ENCODE data around the gene ZNF362.

Gene ZNF362

GRCh38 chr1:33244143-33244808 is 12.0 kb upstream of the ZNF362 start:
- TF ChIP-seq CTCF (IDR thresholded peaks at IDR 0.05; ENCODE audit: low read depth, low read length): no peak
- DNase-seq (ENCODE audit: low read depth, low spot score): peak; percentile 7
- H3K4me3 ChIP-seq (ENCODE audit: low read depth, low read length): no peak overlapping the region
- in situ Hi-C loops (cut with HindIII; ENCODE audit: low sequenced_read_pairs): no loop called here

- no peak for TF ChIP-seq CTCF (IDR thresholded peaks at IDR 0.05; ENCODE audit: low read depth, low read length)
- in situ Hi-C loops (cut with HindIII; ENCODE audit: low sequenced_read_pairs): no loop called here
- no peak for DNase-seq (ENCODE audit: low read depth, low spot score)
- no peak overlapping the region for H3K4me3 ChIP-seq (ENCODE audit: low read depth, low read length)
These were observed 11.5 kb upstream of the ZNF362 start for GRCh38 chr1:33244809-33245186.

- in situ Hi-C loops (cut with HindIII; ENCODE audit: low sequenced_read_pairs): no loop called here
- TF ChIP-seq CTCF (IDR thresholded peaks at IDR 0.05; ENCODE audit: low read depth, low read length): no peak
- DNase-seq (ENCODE audit: low read depth, low spot score): no peak
- no peak overlapping the region for H3K4me3 ChIP-seq (ENCODE audit: low read depth, low read length)
These were observed 10.1 kb upstream of the ZNF362 start for GRCh38 chr1:33246171-33246570.

- DNase-seq (ENCODE audit: low read depth, low spot score): no peak
- no peak overlapping the region for H3K4me3 ChIP-seq (ENCODE audit: low read depth, low read length)
- in situ Hi-C loops (cut with HindIII; ENCODE audit: low sequenced_read_pairs): no loop called here
- no peak for TF ChIP-seq CTCF (IDR thresholded peaks at IDR 0.05; ENCODE audit: low read depth, low read length)
These were observed 8.7 kb upstream of the ZNF362 start for GRCh38 chr1:33247545-33247944.

GRCh38 chr1:33248244-33248643 is 8.0 kb upstream of the ZNF362 start:
- H3K4me3 ChIP-seq (ENCODE audit: low read depth, low read length): no peak overlapping the region
- TF ChIP-seq CTCF (IDR thresholded peaks at IDR 0.05; ENCODE audit: low read depth, low read length): no peak
- in situ Hi-C loops (cut with HindIII; ENCODE audit: low sequenced_read_pairs): no loop called here
- no peak for DNase-seq (ENCODE audit: low read depth, low spot score)

GRCh38 chr1:33249422-33249821 is 6.9 kb upstream of the ZNF362 start:
- H3K4me3 ChIP-seq (ENCODE audit: low read depth, low read length): no peak overlapping the region
- DNase-seq (ENCODE audit: low read depth, low spot score): no peak
- in situ Hi-C loops (cut with HindIII; ENCODE audit: low sequenced_read_pairs): no loop called here
- TF ChIP-seq CTCF (IDR thresholded peaks at IDR 0.05; ENCODE audit: low read depth, low read length): no peak
